Right lobe of liver (tissue), 6 donors: Measurements from ENCODE around the gene SLC28A1. TPM values are rescaled to one million over a fixed set of nuclear protein-coding genes. Genes with fewer than 3 reads are reported as not detected.

Source experiments
- ATAC-seq, 4 donors: fragments of 200-7000 bp; cut with Tn5 transposase; one replicate each; pipeline ENCODE4 v1.9.1; 2020; ENCODE audit warnings: mild to moderate bottlenecking in 4 of 4, moderate library complexity in 4 of 4
- DNase-seq, 3 donors: peaks; one replicate each; pipeline ENCODE4 v3.0.0-alpha.2; 2020
- H3K27ac ChIP-seq, 3 donors: fragments of 200-600 bp; one replicate each; pipeline ENCODE4 v1.8.0; 2022
- H3K27me3 ChIP-seq, 2 donors: fragments of 200-600 bp; one replicate each; pipeline ENCODE4 v1.8.0; 2022
- H3K36me3 ChIP-seq, 4 donors: fragments of 200-600 bp; sonication (generic) in 1 of 4; one replicate each; pipeline versions ENCODE4 v1.5.1 to v1.8.0; 2017 to 2022; ENCODE audit warnings: control low read depth in 1 of 4
- H3K4me1 ChIP-seq, 4 donors: fragments of 200-600 bp; sonication (generic) in 1 of 4; one replicate each; pipeline versions ENCODE4 v1.5.1 to v1.8.0; 2017 to 2022; ENCODE audit warnings: control low read depth in 1 of 4
- H3K4me3 ChIP-seq, 3 donors: fragments of 200-600 bp; one replicate each; pipeline ENCODE4 v1.8.0; 2022
- H3K9me3 ChIP-seq, 4 donors: fragments of 200-600 bp; sonication (generic) in 1 of 4; one replicate each; pipeline versions ENCODE4 v1.5.1 to v1.8.0; 2017 to 2022; ENCODE audit warnings: control low read depth in 1 of 4
- CTCF ChIP-seq, 4 donors: fragments of 200-600 bp in 3 of 4; fragments of 450-650 bp in 1 of 4; IDR thresholded peaks; one replicate each; pipeline versions ENCODE4 v1.5.1 to v1.8.0; 2016 to 2022; ENCODE audit warnings: antibody characterized with exemption in 4 of 4, mild to moderate bottlenecking in 2 of 4
- POLR2A ChIP-seq: fragments of 450-650 bp; IDR thresholded peaks from one replicate; pipeline ENCODE4 v1.6.1; 2017; ENCODE audit warnings: antibody characterized with exemption, mild to moderate bottlenecking
- WGBS: methylation state at CpG from one replicate; pipeline ENCODE4 v1.1.6; 2018; ENCODE audit warnings: low coverage, low lambda C conversion rate; ENCODE audit not compliant: insufficient coverage; ENCODE audit errors: missing lambda C conversion rate; 5-methylcytosine and 5-hydroxymethylcytosine counted together
- intact Hi-C, 2 donors: fragments of 100-400 bp; cut with DNase I; formaldehyde crosslinking; loops; one replicate each; pipeline versions ENCODE4 v1.11.2 to v1.14.1; 2022
- total RNA-seq, 6 experiments: library from RNA; depleted of rRNA in 2 of 6; stranded (reverse); fragments of >200 nt in 2 of 6; fragmentation: NEBNext Ultra II Directional in 3 of 6; extraction: Animal tissue kit (Norgen Biotek cat#: 25700) in 3 of 6; gene quantifications; one replicate each; pipeline versions ENCODE4 v1.1.0 to v1.2.4, GENCODE V29; 2016 to 2023
- donor health status: DM: no; HTN: yes; CAD: no.
- donor health status: DM: no; HTN: no; CAD: no.
- donor health status: DM: no; HTN: no; CAD: no.
- donor health status: DM: no; HTN: yes; CAD: no.
- donor health status: DM: no; HTN: yes; CAD: no.

Gene SLC28A1
- total RNA-seq, 6 experiments from 2014 or later, result 33.2 to 75.4 (median 49.9) TPM

- Histone ChIP-seq H3K36me3 (no peaks in the 10 kb centered on the region), H3K4me3 (no peak overlapping the region), H3K9me3 (no peaks in the 10 kb centered on the region), H3K4me1 (no peaks in the 10 kb centered on the region), H3K27me3 (no peaks in the 10 kb centered on the region), H3K27ac (no peak overlapping the region)
- intact Hi-C loops, result no loop called here
- WGBS, result 79% methylated on average over 7 of the region's 13 CpGs
- DNase-seq (no peak), ATAC-seq (no peak)
- TF ChIP-seq POLR2A (no peak), CTCF (IDR thresholded peaks at IDR 0.05) (no peak)
Measured at GRCh38 chr15:84863565-84864443, 20.7 kb upstream of the SLC28A1 start.

GRCh38 chr15:84864444-84864795 lies 20.0 kb upstream of the SLC28A1 start:
- DNase-seq (no peak), ATAC-seq (no peak)
- TF ChIP-seq CTCF (IDR thresholded peaks at IDR 0.05) (no peak), POLR2A (no peak)
- no peak overlapping the region for H3K4me3 ChIP-seq
- H3K9me3 ChIP-seq, result no peaks in the 10 kb centered on the region
- H3K27me3 ChIP-seq, result no peaks in the 10 kb centered on the region
- H3K27ac ChIP-seq, result no peak overlapping the region
- intact Hi-C loops, result no loop called here
- no peaks in the 10 kb centered on the region for H3K36me3 ChIP-seq
- WGBS, result 61% methylated on average over 4 of the region's 7 CpGs
- H3K4me1 ChIP-seq, result no peaks in the 10 kb centered on the region

GRCh38 chr15:84865074-84865569 lies 19.3 kb upstream of the SLC28A1 start:
- Histone ChIP-seq H3K4me1 (no peaks in the 10 kb centered on the region), H3K36me3 (no peaks in the 10 kb centered on the region), H3K27me3 (no peaks in the 10 kb centered on the region), H3K4me3 (no peak overlapping the region), H3K9me3 (no peaks in the 10 kb centered on the region), H3K27ac (no peak overlapping the region)
- no peak for TF ChIP-seq CTCF (IDR thresholded peaks at IDR 0.05)
- TF ChIP-seq POLR2A, result no peak
- no peak for DNase-seq
- WGBS, result 88% methylated on average over 5 of the region's 5 CpGs
- ATAC-seq, result no peak
- intact Hi-C loops, result no loop called here

- TF ChIP-seq CTCF (IDR thresholded peaks at IDR 0.05) (no peak), POLR2A (no peak)
- WGBS, result no CpG with 5 or more reads among the region's 12 CpGs
- Histone ChIP-seq H3K27ac (no peak overlapping the region), H3K36me3 (no peaks in the 10 kb centered on the region), H3K4me3 (no peak overlapping the region), H3K9me3 (no peaks in the 10 kb centered on the region), H3K27me3 (no peaks in the 10 kb centered on the region), H3K4me1 (no peaks in the 10 kb centered on the region)
- ATAC-seq (peak in 1 of 4 donors; percentile 5), DNase-seq (no peak)
- intact Hi-C loops, result no loop called here
Measured at GRCh38 chr15:84868037-84868880, 16.2 kb upstream of the SLC28A1 start.
